WTC11 (cell line): Measurements from ENCODE around the gene COG5. TPM values are rescaled to one million over a fixed set of nuclear protein-coding genes. Genes with fewer than 3 reads are reported as not detected.

Experiments
- ATAC-seq: fragments of 200-7000 bp; cut with Tn5 transposase; 2 replicates; pipeline ENCODE4 v1.10.0; 2021; ENCODE audit warnings: mild to moderate bottlenecking, moderate library complexity
- CTCF ChIA-PET: fragments of 300-600 bp; sonication (Branson Sonifier 250); formaldehyde crosslinking; loops from one replicate; lab custom pipeline; 2021; ENCODE audit warnings: antibody characterized with exemption; lab: Charles Lee
- POLR2A ChIA-PET: fragments of 350-600 bp; sonication (Branson Sonifier 250); formaldehyde crosslinking; loops from one replicate; lab custom pipeline; 2021; ENCODE audit warnings: antibody characterized with exemption; lab: Charles Lee
- DNase-seq: peaks from one replicate; pipeline ENCODE4 v3.0.0; 2021; ENCODE audit warnings: low spot score
- H3K27ac Mint-ChIP-seq: 2 replicates; pipeline ENCODE4 v1.8.0; 2021; ENCODE audit warnings: mixed read lengths
- H3K27me3 Mint-ChIP-seq: 2 replicates; pipeline ENCODE4 v1.8.0; 2021; ENCODE audit warnings: low read depth, mild to moderate bottlenecking, moderate library complexity, mixed read lengths
- H3K36me3 Mint-ChIP-seq: 2 replicates; pipeline ENCODE4 v1.8.0; 2021; ENCODE audit warnings: mixed read lengths
- H3K4me1 Mint-ChIP-seq: 2 replicates; pipeline ENCODE4 v1.8.0; 2022; ENCODE audit warnings: mixed read lengths
- H3K4me3 Mint-ChIP-seq: 2 replicates; pipeline ENCODE4 v1.8.0; 2021; ENCODE audit warnings: mild to moderate bottlenecking, moderate library complexity, mixed read lengths
- H3K9me3 Mint-ChIP-seq: 2 replicates; pipeline ENCODE4 v1.8.0; 2021; ENCODE audit warnings: mixed read lengths
- ATF1 ChIP-seq: sonication (generic); formaldehyde crosslinking; IDR thresholded peaks from 2 replicates; pipeline ENCODE4 v1.8.1; 2023; ENCODE audit warnings: mild to moderate bottlenecking, moderate library complexity, missing genetic modification reagents
- ELF4 ChIP-seq: sonication (generic); formaldehyde crosslinking; IDR thresholded peaks from 2 replicates; pipeline ENCODE4 v1.8.1; 2022; ENCODE audit warnings: low read depth, mild to moderate bottlenecking, moderate library complexity, missing genetic modification reagents
- ETV6 ChIP-seq: sonication (generic); formaldehyde crosslinking; IDR thresholded peaks from 2 replicates; pipeline ENCODE4 v1.8.1; 2022; ENCODE audit warnings: mild to moderate bottlenecking, missing genetic modification reagents
- FOXK1 ChIP-seq: sonication (generic); formaldehyde crosslinking; IDR thresholded peaks from 2 replicates; pipeline ENCODE4 v1.8.0; 2022; ENCODE audit warnings: mild to moderate bottlenecking, moderate library complexity, missing genetic modification reagents
- FOXP1 ChIP-seq: sonication (generic); formaldehyde crosslinking; IDR thresholded peaks from 2 replicates; pipeline ENCODE4 v1.8.0; 2022; ENCODE audit warnings: missing genetic modification reagents, mild to moderate bottlenecking, moderate library complexity, borderline replicate concordance
- IRF2 ChIP-seq: sonication (generic); formaldehyde crosslinking; IDR thresholded peaks from 2 replicates; pipeline ENCODE4 v1.8.0; 2022; ENCODE audit warnings: low read depth, missing genetic modification reagents, borderline replicate concordance
- JUN ChIP-seq: sonication (generic); formaldehyde crosslinking; IDR thresholded peaks from 2 replicates; pipeline ENCODE4 v1.8.0; 2023; ENCODE audit warnings: mild to moderate bottlenecking, missing genetic modification reagents
- MXD4 ChIP-seq: fragments of 250-450 bp; sonication (Bioruptor Pico); IDR thresholded peaks from 2 replicates; pipeline ENCODE4 v1.8.0; 2021; ENCODE audit warnings: mild to moderate bottlenecking, moderate library complexity, borderline replicate concordance
- MYBL2 ChIP-seq: sonication (generic); formaldehyde crosslinking; IDR thresholded peaks from 2 replicates; pipeline ENCODE4 v1.8.1; 2023; ENCODE audit warnings: mild to moderate bottlenecking, moderate library complexity, missing genetic modification reagents
- NR3C1 ChIP-seq: sonication (generic); formaldehyde crosslinking; conservative IDR thresholded peaks from 2 replicates; pipeline ENCODE4 v1.8.1; 2023; ENCODE audit warnings: low read depth, mild to moderate bottlenecking, missing genetic modification reagents
- SP1 ChIP-seq: sonication (generic); formaldehyde crosslinking; conservative IDR thresholded peaks from 2 replicates; pipeline ENCODE4 v1.8.1; 2022; ENCODE audit warnings: missing genetic modification reagents
- ZNF121 ChIP-seq: sonication (generic); formaldehyde crosslinking; IDR thresholded peaks from 2 replicates; pipeline ENCODE4 v1.8.0; 2023; ENCODE audit warnings: missing genetic modification reagents
- ZNF416 ChIP-seq: fragments of 250-450 bp; sonication (Bioruptor Pico); IDR thresholded peaks from 2 replicates; pipeline ENCODE4 v1.9.0; 2021; ENCODE audit warnings: mild to moderate bottlenecking, inconsistent platforms
- total RNA-seq: library from RNA; stranded (reverse); gene quantifications from 3 replicates; pipeline ENCODE4 v1.2.3, GENCODE V29; 2021
- TF ChIP-seq, protein P1 (sequence below): sonication (generic); formaldehyde crosslinking; IDR thresholded peaks from 2 replicates; pipeline ENCODE4 v1.8.1; 2022; ENCODE audit warnings: mild to moderate bottlenecking, missing genetic modification reagents, moderate library complexity, borderline replicate concordance
- TF ChIP-seq, protein P2 (sequence below): sonication (generic); formaldehyde crosslinking; conservative IDR thresholded peaks from 2 replicates; pipeline ENCODE4 v1.8.1; 2023; ENCODE audit warnings: mild to moderate bottlenecking, low read depth, missing genetic modification reagents, moderate library complexity
- TF ChIP-seq, protein P3 (sequence below): sonication (generic); formaldehyde crosslinking; IDR thresholded peaks from 2 replicates; pipeline ENCODE4 v1.8.1; 2022; ENCODE audit warnings: low read depth, mild to moderate bottlenecking, moderate library complexity, missing genetic modification reagents, borderline replicate concordance
- TF ChIP-seq, protein P4 (sequence below): fragments of 250-450 bp; sonication (Bioruptor Pico); IDR thresholded peaks from 2 replicates; pipeline ENCODE4 v1.9.0; 2021; ENCODE audit warnings: moderate library complexity, mild to moderate bottlenecking, inconsistent platforms, borderline replicate concordance
- TF ChIP-seq, protein P5 (sequence below): sonication (generic); formaldehyde crosslinking; IDR thresholded peaks from 2 replicates; pipeline ENCODE4 v1.8.1; 2023; ENCODE audit warnings: mild to moderate bottlenecking, missing genetic modification reagents

Gene COG5
- total RNA-seq, 1 experiment from 2014 or later, result 23.8 TPM

DNA sequence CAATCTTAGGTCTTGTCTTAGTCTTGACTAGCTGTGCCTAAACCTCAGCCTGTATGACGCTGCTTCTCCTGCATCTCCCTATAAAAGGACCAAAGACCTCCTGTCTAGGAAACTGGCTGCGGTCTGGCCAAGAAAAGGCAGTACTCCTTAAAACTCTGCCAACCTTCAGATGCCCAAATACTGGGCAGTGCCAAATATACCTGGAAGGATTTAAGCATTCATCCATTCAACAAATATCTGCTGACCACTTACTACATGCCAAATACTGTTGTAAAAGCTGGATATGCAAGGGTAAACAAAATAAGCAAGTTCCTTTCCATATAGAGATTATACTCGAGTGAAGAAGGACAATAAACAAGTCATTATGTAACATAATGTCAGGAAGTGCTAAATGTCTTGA is 259.1 kb downstream of the COG5 start:
- no peak for ATAC-seq
- Mint-ChIP-seq H3K9me3 (peaks cover 3% of the 10 kb centered on the region; the same call in 1 of the 2 replicates), H3K4me1 (no peaks in the 10 kb centered on the region), H3K4me3 (no peak overlapping the region), H3K27me3 (no peaks in the 10 kb centered on the region), H3K36me3 (no peaks in the 10 kb centered on the region), H3K27ac (no peak overlapping the region)
- no peak for DNase-seq
- CTCF ChIA-PET, result no interaction called here
- no peak for TF ChIP-seq ETV6 (CRISPR knock-in tag)
- POLR2A ChIA-PET, result no interaction called here

DNA sequence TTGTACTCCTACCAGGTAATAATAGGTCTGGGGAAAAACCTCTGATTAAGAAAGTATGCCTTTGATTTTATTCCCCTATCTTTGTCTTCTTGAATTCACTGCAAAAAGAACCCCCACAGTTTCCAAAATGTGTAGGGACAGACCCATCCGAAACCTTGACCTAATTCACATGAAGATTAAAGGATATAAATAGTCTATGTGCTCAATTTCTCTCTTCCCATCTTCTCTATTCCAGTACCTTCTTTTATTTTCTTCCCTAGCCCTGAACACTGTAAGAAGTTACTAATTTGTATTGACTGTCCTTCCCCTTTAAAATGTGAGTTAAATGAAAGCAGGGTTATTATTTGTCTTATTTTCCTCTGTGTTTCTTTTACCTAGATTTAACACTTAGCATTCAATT is 259.7 kb downstream of the COG5 start:
- Mint-ChIP-seq H3K27me3 (no peaks in the 10 kb centered on the region), H3K4me1 (peaks cover 5% of the 10 kb centered on the region), H3K9me3 (peaks cover 3% of the 10 kb centered on the region; the same call in 1 of the 2 replicates), H3K36me3 (no peaks in the 10 kb centered on the region), H3K4me3 (no peak overlapping the region), H3K27ac (no peak overlapping the region)
- POLR2A ChIA-PET, result no interaction called here
- TF ChIP-seq MYBL2 (CRISPR knock-in tag), result no peak
- ATAC-seq, result no peak
- no peak for DNase-seq
- CTCF ChIA-PET, result no interaction called here

DNA sequence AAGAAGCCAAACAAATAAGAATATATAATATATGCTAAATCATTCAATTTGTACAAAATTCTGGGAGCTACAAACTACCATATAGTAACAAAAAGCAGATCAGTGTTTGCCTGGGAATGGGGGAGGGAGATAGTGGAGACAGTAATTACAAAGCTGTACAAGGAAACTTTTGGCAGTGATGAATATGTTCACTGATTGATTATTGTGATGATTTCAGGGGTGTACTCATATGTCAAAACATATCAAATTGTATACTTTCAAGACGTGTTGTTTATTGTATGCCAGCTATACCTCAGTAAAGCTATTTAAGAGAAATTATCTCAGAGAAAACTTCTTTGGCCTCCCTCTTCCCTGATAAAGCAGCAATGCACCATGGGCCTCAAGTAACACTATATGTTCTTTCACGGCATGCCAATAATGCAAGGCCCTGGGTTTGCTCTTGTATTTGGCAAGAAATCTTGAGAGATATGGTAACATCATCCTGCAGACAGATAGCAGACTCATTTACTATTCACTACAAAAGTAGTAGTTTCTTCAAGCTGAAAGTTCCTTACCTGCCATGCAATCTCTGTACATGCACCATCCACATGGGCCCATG is 261.4 kb downstream of the COG5 start:
- H3K27ac Mint-ChIP-seq, result no peak overlapping the region
- POLR2A ChIA-PET, result no interaction called here
- H3K9me3 Mint-ChIP-seq, result peaks cover 3% of the 10 kb centered on the region; the same call in 1 of the 2 replicates
- CTCF ChIA-PET, result no interaction called here
- no peak for DNase-seq
- ATAC-seq, result no peak
- no peaks in the 10 kb centered on the region for H3K27me3 Mint-ChIP-seq
- no peak overlapping the region for H3K4me3 Mint-ChIP-seq
- TF ChIP-seq MXD4 (CRISPR knock-in tag) (no peak), JUN (CRISPR knock-in tag) (no peak), ZNF416 (CRISPR knock-in tag) (no peak), SP1 (CRISPR knock-in tag) (no peak), FOXP1 (CRISPR knock-in tag) (no peak), ELF4 (no peak), ZNF121 (CRISPR knock-in tag) (no peak)
- TF ChIP-seq, protein P1, sequence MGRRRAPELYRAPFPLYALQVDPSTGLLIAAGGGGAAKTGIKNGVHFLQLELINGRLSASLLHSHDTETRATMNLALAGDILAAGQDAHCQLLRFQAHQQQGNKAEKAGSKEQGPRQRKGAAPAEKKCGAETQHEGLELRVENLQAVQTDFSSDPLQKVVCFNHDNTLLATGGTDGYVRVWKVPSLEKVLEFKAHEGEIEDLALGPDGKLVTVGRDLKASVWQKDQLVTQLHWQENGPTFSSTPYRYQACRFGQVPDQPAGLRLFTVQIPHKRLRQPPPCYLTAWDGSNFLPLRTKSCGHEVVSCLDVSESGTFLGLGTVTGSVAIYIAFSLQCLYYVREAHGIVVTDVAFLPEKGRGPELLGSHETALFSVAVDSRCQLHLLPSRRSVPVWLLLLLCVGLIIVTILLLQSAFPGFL (CRISPR knock-in tag), result no peak
- TF ChIP-seq, protein P2, sequence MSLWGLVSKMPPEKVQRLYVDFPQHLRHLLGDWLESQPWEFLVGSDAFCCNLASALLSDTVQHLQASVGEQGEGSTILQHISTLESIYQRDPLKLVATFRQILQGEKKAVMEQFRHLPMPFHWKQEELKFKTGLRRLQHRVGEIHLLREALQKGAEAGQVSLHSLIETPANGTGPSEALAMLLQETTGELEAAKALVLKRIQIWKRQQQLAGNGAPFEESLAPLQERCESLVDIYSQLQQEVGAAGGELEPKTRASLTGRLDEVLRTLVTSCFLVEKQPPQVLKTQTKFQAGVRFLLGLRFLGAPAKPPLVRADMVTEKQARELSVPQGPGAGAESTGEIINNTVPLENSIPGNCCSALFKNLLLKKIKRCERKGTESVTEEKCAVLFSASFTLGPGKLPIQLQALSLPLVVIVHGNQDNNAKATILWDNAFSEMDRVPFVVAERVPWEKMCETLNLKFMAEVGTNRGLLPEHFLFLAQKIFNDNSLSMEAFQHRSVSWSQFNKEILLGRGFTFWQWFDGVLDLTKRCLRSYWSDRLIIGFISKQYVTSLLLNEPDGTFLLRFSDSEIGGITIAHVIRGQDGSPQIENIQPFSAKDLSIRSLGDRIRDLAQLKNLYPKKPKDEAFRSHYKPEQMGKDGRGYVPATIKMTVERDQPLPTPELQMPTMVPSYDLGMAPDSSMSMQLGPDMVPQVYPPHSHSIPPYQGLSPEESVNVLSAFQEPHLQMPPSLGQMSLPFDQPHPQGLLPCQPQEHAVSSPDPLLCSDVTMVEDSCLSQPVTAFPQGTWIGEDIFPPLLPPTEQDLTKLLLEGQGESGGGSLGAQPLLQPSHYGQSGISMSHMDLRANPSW (CRISPR knock-in tag), result no peak
- TF ChIP-seq, protein P3, sequence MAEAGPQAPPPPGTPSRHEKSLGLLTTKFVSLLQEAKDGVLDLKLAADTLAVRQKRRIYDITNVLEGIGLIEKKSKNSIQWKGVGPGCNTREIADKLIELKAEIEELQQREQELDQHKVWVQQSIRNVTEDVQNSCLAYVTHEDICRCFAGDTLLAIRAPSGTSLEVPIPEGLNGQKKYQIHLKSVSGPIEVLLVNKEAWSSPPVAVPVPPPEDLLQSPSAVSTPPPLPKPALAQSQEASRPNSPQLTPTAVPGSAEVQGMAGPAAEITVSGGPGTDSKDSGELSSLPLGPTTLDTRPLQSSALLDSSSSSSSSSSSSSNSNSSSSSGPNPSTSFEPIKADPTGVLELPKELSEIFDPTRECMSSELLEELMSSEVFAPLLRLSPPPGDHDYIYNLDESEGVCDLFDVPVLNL (CRISPR knock-in tag), result no peak
- TF ChIP-seq, all 79 proteins: peak for 0
- Mint-ChIP-seq H3K36me3 (no peaks in the 10 kb centered on the region), H3K4me1 (peaks cover 11% of the 10 kb centered on the region)

DNA sequence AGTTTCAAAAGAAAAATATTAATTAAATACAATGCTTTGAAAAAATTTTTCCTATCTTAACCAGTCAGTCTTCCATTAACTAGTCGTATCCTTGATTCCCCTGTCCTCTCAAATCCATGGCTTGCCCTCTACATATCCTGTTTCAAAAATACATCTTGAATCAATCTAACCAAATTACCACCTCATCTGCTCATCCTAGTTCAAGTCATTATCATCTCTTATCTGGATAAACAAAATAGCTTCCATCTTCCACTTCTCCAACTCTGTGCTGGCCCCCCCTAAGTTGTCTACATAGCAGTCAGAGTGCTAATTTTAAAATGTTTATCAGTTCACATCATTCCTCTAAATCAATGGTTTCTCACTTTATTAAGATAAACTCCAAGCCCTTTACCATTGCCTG is 269.5 kb downstream of the COG5 start:
- TF ChIP-seq NR3C1 (CRISPR knock-in tag) (no peak), ATF1 (CRISPR knock-in tag) (no peak), IRF2 (CRISPR knock-in tag) (no peak), FOXK1 (no peak)
- TF ChIP-seq, protein P4, sequence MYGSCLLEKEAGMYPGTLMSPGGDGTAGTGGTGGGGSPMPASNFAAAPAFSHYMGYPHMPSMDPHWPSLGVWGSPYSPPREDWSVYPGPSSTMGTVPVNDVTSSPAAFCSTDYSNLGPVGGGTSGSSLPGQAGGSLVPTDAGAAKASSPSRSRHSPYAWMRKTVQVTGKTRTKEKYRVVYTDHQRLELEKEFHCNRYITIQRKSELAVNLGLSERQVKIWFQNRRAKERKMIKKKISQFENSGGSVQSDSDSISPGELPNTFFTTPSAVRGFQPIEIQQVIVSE (CRISPR knock-in tag), result no peak
- TF ChIP-seq, protein P5, sequence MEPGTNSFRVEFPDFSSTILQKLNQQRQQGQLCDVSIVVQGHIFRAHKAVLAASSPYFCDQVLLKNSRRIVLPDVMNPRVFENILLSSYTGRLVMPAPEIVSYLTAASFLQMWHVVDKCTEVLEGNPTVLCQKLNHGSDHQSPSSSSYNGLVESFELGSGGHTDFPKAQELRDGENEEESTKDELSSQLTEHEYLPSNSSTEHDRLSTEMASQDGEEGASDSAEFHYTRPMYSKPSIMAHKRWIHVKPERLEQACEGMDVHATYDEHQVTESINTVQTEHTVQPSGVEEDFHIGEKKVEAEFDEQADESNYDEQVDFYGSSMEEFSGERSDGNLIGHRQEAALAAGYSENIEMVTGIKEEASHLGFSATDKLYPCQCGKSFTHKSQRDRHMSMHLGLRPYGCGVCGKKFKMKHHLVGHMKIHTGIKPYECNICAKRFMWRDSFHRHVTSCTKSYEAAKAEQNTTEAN (CRISPR knock-in tag), result no peak
- TF ChIP-seq, all 79 proteins: peak for 0
- peaks cover 18% of the 10 kb centered on the region for H3K36me3 Mint-ChIP-seq
- ATAC-seq (no peak), DNase-seq (no peak)
- ChIA-PET POLR2A (no interaction called here), CTCF (no interaction called here)
- H3K4me1 Mint-ChIP-seq, result peaks cover 12% of the 10 kb centered on the region
- no peak overlapping the region for H3K4me3 Mint-ChIP-seq
- H3K27ac Mint-ChIP-seq, result no peak overlapping the region
- peaks cover 10% of the 10 kb centered on the region for H3K9me3 Mint-ChIP-seq
- H3K27me3 Mint-ChIP-seq, result no peaks in the 10 kb centered on the region
